SK-N-SH treated with all-trans-retinoic acid at 6 μM for 48 hours (cell line): Measurements from ENCODE around the gene RABGAP1L.

Experiments
- ATAC-seq: fragments of 200-7000 bp; cut with Tn5 transposase; 3 replicates; pipeline ENCODE4 v1.9.1; 2020; ENCODE audit warnings: mild to moderate bottlenecking, moderate library complexity
- BACH2 ChIP-seq: fragments of 250-450 bp; sonication (Bioruptor Pico); IDR thresholded peaks from 2 replicates; pipeline ENCODE4 v1.9.0; 2021; ENCODE audit warnings: mild to moderate bottlenecking, borderline replicate concordance
- ESRRG ChIP-seq: fragments of 250-450 bp; sonication (Bioruptor Pico); IDR thresholded peaks from 2 replicates; pipeline ENCODE4 v1.6.1; 2021; ENCODE audit warnings: mild to moderate bottlenecking
- RARB ChIP-seq: fragments of 250-450 bp; sonication (Bioruptor Pico); IDR thresholded peaks from 2 replicates; pipeline ENCODE4 v1.8.0; 2021; ENCODE audit warnings: mild to moderate bottlenecking, moderate library complexity
- SNAI2 ChIP-seq: fragments of 250-450 bp; sonication (Bioruptor Pico); IDR thresholded peaks from 2 replicates; pipeline ENCODE4 v1.5.0; 2020; ENCODE audit warnings: mild to moderate bottlenecking, moderate library complexity
- TCF4 ChIP-seq: fragments of 250-450 bp; sonication (Bioruptor Pico); IDR thresholded peaks from 2 replicates; pipeline ENCODE4 v1.8.0; 2021; ENCODE audit warnings: mild to moderate bottlenecking, moderate library complexity, borderline replicate concordance
- ZC3H10 ChIP-seq: fragments of 250-450 bp; sonication (Bioruptor Pico); IDR thresholded peaks from 2 replicates; pipeline ENCODE4 v1.5.1; 2021; ENCODE audit warnings: mild to moderate bottlenecking, moderate library complexity
- ZNF565 ChIP-seq: fragments of 450-650 bp; formaldehyde crosslinking; conservative IDR thresholded peaks from 2 replicates; pipeline ENCODE4 v1.5.0; 2020; ENCODE audit warnings: low read depth, mild to moderate bottlenecking, moderate library complexity
- ZNF70 ChIP-seq: fragments of 450-650 bp; formaldehyde crosslinking; IDR thresholded peaks from 2 replicates; pipeline ENCODE4 v1.5.0; 2020; ENCODE audit warnings: mild to moderate bottlenecking, moderate library complexity
- TF ChIP-seq, protein P1 (sequence below): fragments of 250-450 bp; sonication (Bioruptor Pico); IDR thresholded peaks from 2 replicates; pipeline ENCODE4 v1.5.0; 2020; ENCODE audit warnings: mild to moderate bottlenecking, moderate library complexity
- TF ChIP-seq, protein P2 (sequence below): fragments of 250-450 bp; sonication (Bioruptor Pico); IDR thresholded peaks from 2 replicates; pipeline ENCODE4 v1.8.0; 2021; ENCODE audit warnings: low read depth, mild to moderate bottlenecking, moderate library complexity, borderline replicate concordance
- TF ChIP-seq, protein P3 (sequence below): fragments of 250-450 bp; sonication (Bioruptor Pico); IDR thresholded peaks from 2 replicates; pipeline ENCODE4 v1.5.1; 2021; ENCODE audit warnings: mild to moderate bottlenecking, moderate library complexity
- TF ChIP-seq, protein P4 (sequence below): fragments of 250-450 bp; sonication (Bioruptor Pico); IDR thresholded peaks from 2 replicates; pipeline ENCODE4 v1.5.1; 2020; ENCODE audit warnings: low read depth, mild to moderate bottlenecking, moderate library complexity

The RABGAP1L gene

DNA sequence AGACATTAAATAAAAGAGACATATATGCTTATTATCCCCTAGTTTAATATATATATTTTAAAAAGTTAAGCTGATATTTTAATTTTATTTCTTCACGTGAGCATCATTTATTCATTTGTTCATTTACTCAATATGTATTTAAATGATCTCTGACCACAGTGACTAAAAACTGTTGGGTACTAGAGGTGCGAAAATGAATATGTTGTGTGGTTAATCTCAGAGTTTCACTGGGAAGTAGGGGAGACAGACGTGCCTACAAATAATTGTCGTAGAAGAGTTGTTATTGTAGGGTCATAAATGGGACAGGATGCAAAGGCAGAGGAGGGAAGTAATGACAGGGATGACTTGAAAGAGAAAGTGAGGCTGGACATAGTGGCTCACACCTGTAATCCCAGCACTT lies 627.4 kb downstream of the RABGAP1L start:
- no peak for TF ChIP-seq RARB
- TF ChIP-seq ZNF565 = no peak
- TF ChIP-seq, protein P1, sequence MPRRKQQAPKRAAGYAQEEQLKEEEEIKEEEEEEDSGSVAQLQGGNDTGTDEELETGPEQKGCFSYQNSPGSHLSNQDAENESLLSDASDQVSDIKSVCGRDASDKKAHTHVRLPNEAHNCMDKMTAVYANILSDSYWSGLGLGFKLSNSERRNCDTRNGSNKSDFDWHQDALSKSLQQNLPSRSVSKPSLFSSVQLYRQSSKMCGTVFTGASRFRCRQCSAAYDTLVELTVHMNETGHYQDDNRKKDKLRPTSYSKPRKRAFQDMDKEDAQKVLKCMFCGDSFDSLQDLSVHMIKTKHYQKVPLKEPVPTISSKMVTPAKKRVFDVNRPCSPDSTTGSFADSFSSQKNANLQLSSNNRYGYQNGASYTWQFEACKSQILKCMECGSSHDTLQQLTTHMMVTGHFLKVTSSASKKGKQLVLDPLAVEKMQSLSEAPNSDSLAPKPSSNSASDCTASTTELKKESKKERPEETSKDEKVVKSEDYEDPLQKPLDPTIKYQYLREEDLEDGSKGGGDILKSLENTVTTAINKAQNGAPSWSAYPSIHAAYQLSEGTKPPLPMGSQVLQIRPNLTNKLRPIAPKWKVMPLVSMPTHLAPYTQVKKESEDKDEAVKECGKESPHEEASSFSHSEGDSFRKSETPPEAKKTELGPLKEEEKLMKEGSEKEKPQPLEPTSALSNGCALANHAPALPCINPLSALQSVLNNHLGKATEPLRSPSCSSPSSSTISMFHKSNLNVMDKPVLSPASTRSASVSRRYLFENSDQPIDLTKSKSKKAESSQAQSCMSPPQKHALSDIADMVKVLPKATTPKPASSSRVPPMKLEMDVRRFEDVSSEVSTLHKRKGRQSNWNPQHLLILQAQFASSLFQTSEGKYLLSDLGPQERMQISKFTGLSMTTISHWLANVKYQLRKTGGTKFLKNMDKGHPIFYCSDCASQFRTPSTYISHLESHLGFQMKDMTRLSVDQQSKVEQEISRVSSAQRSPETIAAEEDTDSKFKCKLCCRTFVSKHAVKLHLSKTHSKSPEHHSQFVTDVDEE = no peak
- TF ChIP-seq, protein P2, sequence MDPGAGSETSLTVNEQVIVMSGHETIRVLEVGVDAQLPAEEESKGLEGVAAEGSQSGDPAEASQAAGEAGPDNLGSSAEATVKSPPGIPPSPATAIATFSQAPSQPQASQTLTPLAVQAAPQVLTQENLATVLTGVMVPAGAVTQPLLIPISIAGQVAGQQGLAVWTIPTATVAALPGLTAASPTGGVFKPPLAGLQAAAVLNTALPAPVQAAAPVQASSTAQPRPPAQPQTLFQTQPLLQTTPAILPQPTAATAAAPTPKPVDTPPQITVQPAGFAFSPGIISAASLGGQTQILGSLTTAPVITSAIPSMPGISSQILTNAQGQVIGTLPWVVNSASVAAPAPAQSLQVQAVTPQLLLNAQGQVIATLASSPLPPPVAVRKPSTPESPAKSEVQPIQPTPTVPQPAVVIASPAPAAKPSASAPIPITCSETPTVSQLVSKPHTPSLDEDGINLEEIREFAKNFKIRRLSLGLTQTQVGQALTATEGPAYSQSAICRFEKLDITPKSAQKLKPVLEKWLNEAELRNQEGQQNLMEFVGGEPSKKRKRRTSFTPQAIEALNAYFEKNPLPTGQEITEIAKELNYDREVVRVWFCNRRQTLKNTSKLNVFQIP (CRISPR knock-in tag) = no peak
- TF ChIP-seq, protein P3, sequence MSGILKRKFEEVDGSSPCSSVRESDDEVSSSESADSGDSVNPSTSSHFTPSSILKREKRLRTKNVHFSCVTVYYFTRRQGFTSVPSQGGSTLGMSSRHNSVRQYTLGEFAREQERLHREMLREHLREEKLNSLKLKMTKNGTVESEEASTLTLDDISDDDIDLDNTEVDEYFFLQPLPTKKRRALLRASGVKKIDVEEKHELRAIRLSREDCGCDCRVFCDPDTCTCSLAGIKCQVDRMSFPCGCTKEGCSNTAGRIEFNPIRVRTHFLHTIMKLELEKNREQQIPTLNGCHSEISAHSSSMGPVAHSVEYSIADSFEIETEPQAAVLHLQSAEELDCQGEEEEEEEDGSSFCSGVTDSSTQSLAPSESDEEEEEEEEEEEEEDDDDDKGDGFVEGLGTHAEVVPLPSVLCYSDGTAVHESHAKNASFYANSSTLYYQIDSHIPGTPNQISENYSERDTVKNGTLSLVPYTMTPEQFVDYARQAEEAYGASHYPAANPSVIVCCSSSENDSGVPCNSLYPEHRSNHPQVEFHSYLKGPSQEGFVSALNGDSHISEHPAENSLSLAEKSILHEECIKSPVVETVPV (CRISPR knock-in tag) = no peak
- TF ChIP-seq, protein P4, sequence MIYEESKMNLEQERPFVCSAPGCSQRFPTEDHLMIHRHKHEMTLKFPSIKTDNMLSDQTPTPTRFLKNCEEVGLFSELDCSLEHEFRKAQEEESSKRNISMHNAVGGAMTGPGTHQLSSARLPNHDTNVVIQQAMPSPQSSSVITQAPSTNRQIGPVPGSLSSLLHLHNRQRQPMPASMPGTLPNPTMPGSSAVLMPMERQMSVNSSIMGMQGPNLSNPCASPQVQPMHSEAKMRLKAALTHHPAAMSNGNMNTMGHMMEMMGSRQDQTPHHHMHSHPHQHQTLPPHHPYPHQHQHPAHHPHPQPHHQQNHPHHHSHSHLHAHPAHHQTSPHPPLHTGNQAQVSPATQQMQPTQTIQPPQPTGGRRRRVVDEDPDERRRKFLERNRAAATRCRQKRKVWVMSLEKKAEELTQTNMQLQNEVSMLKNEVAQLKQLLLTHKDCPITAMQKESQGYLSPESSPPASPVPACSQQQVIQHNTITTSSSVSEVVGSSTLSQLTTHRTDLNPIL (CRISPR knock-in tag) = no peak
- TF ChIP-seq BACH2 = no peak
- ATAC-seq = no peak

DNA sequence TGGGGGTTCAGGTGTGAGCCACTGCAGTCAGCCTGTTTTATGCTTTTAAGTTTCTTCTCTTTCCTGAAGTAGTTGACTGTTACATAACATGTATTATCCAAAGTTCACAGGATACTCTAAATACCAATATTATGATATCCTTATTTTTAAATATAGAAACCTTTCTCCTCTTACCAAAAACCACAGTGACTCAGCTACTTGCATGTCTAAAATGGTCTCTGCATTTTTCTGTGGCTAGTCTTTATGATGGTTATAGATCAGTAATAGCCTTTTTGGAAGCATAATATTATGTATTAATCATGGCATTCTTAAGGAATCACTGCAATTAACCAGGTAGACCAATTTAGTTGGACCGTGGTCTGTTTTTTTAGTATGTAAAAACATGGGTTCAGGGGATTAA lies 629.7 kb downstream of the RABGAP1L start:
- TF ChIP-seq, protein P2 (CRISPR knock-in tag) = no peak
- TF ChIP-seq TCF4 (no peak), ZC3H10 (CRISPR knock-in tag) (no peak)
- TF ChIP-seq, protein P3 (CRISPR knock-in tag) = no peak
- TF ChIP-seq, all 23 proteins: peak for 0
- ATAC-seq = peak; percentile 90

DNA sequence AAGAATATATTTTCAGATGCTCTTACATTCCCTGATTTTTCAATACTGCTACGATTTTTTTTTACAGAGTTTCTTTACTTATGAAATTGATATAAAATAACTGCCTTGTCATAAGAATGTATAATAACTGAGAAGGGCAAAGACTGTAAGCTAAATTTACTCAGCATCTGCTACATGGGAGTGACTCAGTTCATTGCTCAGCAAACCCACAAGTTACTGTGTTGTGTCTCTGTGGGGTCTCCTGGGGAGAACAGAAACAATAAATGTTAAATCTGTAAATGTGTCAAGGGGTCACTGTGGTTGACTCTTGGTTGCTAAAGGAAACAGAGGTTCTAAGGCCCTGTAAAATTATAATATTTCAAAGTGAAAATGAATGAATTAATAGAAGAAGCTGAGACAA lies 630.1 kb downstream of the RABGAP1L start:
- TF ChIP-seq, protein P1 = no peak
- TF ChIP-seq, protein P3 (CRISPR knock-in tag) = no peak
- TF ChIP-seq ZNF565 (no peak), ESRRG (CRISPR knock-in tag) (no peak), SNAI2 (CRISPR knock-in tag) (no peak), ZNF70 (CRISPR knock-in tag) (no peak)
- TF ChIP-seq, protein P2 (CRISPR knock-in tag) = no peak
- ATAC-seq = peak; percentile 78
